Prostate gland (tissue), 2 donors: ENCODE measurements around the gene ACACA. TPM values are rescaled to one million over a fixed set of nuclear protein-coding genes. Genes with fewer than 3 reads are reported as not detected.

Experiments
- DNase-seq: peaks from one replicate; pipeline ENCODE4 v3.0.0-alpha.2; 2019; ENCODE audit warnings: low spot score
- H3K27ac ChIP-seq, 2 donors: fragments of 200-600 bp; sonication (generic); 2 replicates each; pipeline ENCODE4 v1.5.1; 2017 to 2019
- H3K27me3 ChIP-seq: fragments of 200-600 bp; sonication (generic); replicated peaks from 2 replicates; pipeline ENCODE4 v1.5.1; 2019; ENCODE audit not compliant: insufficient read depth
- H3K36me3 ChIP-seq, 2 donors: fragments of 200-600 bp; sonication (generic); 1 replicate in 1 of 2; 2 replicates in 1 of 2; pipeline versions ENCODE4 v1.5.1 to v1.8.1; 2017 to 2019
- H3K4me1 ChIP-seq: fragments of 200-600 bp; sonication (generic); replicated peaks from 2 replicates; pipeline ENCODE4 v1.5.1; 2019
- H3K4me3 ChIP-seq, 2 donors: fragments of 200-600 bp; sonication (generic); 2 replicates each; pipeline ENCODE4 v1.5.1; 2017 to 2019
- H3K9me3 ChIP-seq: fragments of 200-600 bp; sonication (generic); 2 replicates; pipeline ENCODE4 v1.5.1; 2017
- CTCF ChIP-seq, 4 experiments: fragments of 200-600 bp in 2 of 4; fragments of 450-650 bp in 2 of 4; sonication (generic) in 2 of 4; IDR thresholded peaks; 1 replicate in 3 of 4; 2 replicates in 1 of 4; pipeline ENCODE4 v1.5.1; 2016 to 2019; ENCODE audit warnings: antibody characterized with exemption in 4 of 4, mild to moderate bottlenecking in 2 of 4, moderate library complexity in 2 of 4
- POLR2A ChIP-seq: fragments of 450-650 bp; IDR thresholded peaks from one replicate; pipeline ENCODE4 v1.6.1; 2016; ENCODE audit warnings: antibody characterized with exemption, mild to moderate bottlenecking
- POLR2AphosphoS5 ChIP-seq: sonication (generic); formaldehyde crosslinking; IDR thresholded peaks from one replicate; pipeline ENCODE4 v1.6.1; 2017; ENCODE audit warnings: antibody characterized with exemption
- WGBS: methylation state at CpG from one replicate; pipeline ENCODE4 v1.1.5; 2018; 5-methylcytosine and 5-hydroxymethylcytosine counted together
- intact Hi-C: fragments of 100-400 bp; cut with DNase I; formaldehyde crosslinking; loops from one replicate; pipeline ENCODE4 v1.14.2; 2022
- total RNA-seq, 2 donors: library from RNA; depleted of rRNA; stranded (reverse); fragments of >200 nt; gene quantifications; one replicate each; pipeline ENCODE4 v1.1.0, GENCODE V29; 2016

Gene ACACA
- total RNA-seq, 2 donors from 2014 or later, result 54.2 to 71.3 TPM

DNA sequence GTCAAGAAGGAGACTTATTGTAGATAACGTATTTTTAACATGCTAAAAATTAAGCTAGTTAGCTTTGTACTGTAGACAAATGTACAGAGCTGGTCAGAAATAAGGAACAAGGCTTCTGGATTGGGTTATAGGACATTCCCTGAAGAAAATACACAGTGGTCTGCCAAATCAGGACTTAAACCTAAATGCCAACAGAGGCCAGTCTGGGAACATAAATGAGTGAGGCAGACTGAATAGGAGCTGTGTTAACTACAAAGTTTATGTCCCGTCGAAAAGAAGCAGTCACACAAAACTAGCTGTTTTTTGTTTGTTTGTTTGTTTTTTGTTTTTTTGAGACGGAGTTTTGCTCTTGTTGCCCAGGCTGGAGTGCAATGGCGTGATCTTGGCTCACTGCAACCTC is 151.2 kb downstream of the ACACA start:
- H3K36me3 ChIP-seq, result peaks cover 0 to 2% of the 10 kb centered on the region in 2 donors
- H3K27me3 ChIP-seq, result no peaks in the 10 kb centered on the region
- H3K4me1 ChIP-seq, result no peaks in the 10 kb centered on the region
- H3K9me3 ChIP-seq, result no peaks in the 10 kb centered on the region
- intact Hi-C loops, result loop anchor here (10.0 kb wide), 1 partner anchor 119 kb away; the partner anchor contains the start of gene C17orf78
- no peak overlapping the region for H3K4me3 ChIP-seq
- no peak overlapping the region for H3K27ac ChIP-seq
- TF ChIP-seq POLR2AphosphoS5 (no peak), POLR2A (no peak)
- DNase-seq, result no peak
- 80% methylated on average over 5 of the region's 5 CpGs for WGBS

DNA sequence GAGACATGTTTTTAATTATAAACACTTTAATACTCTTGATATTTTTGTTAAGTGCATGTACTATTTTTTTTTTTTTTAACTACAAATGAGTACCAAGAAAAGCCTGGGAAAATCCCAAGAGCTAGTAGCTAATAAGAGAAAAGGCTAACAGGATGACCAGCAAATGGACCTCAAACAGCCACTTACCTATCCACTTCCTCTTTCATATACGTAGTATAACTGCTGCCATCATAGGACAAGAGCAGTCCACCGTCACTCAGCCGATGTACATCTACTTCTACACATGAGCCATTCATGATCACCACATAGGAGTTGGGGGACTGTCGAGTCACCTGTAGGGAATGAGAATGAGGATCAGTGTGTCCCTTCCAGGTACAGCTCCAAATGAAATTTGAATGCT is 158.8 kb downstream of the ACACA start:
- H3K9me3 ChIP-seq, result no peaks in the 10 kb centered on the region
- H3K27ac ChIP-seq, result no peak overlapping the region
- no peaks in the 10 kb centered on the region for H3K27me3 ChIP-seq
- DNase-seq, result no peak
- WGBS, result 93% methylated on average over 4 of the region's 4 CpGs
- peaks cover 6 to 13% of the 10 kb centered on the region in 2 donors for H3K36me3 ChIP-seq
- H3K4me3 ChIP-seq, result no peak overlapping the region
- intact Hi-C loops, result no loop called here
- TF ChIP-seq POLR2AphosphoS5, result no peak
- no peak for TF ChIP-seq POLR2A
- TF ChIP-seq CTCF (IDR thresholded peaks at IDR 0.05), result no peak
- no peaks in the 10 kb centered on the region for H3K4me1 ChIP-seq

- H3K4me1 ChIP-seq, result no peaks in the 10 kb centered on the region
- no peaks in the 10 kb centered on the region for H3K9me3 ChIP-seq
- intact Hi-C loops, result no loop called here
- WGBS, result 95% methylated on average over 2 of the region's 2 CpGs
- peaks cover 7 to 13% of the 10 kb centered on the region in 2 donors for H3K36me3 ChIP-seq
- H3K27ac ChIP-seq, result no peak overlapping the region
- no peak for DNase-seq
- TF ChIP-seq POLR2AphosphoS5, result no peak
- no peak for TF ChIP-seq CTCF (IDR thresholded peaks at IDR 0.05)
- no peak for TF ChIP-seq POLR2A
- H3K27me3 ChIP-seq, result no peaks in the 10 kb centered on the region
- no peak overlapping the region for H3K4me3 ChIP-seq
Observed at GRCh38 chr17:37246085-37246484, 160.6 kb downstream of the ACACA start.

GRCh38 chr17:37240381-37240780 is 166.3 kb downstream of the ACACA start:
- intact Hi-C loops, result no loop called here
- no peak overlapping the region for H3K27ac ChIP-seq
- no peaks in the 10 kb centered on the region for H3K27me3 ChIP-seq
- no peak for DNase-seq
- no peaks in the 10 kb centered on the region for H3K9me3 ChIP-seq
- peaks cover 7 to 13% of the 10 kb centered on the region in 2 donors for H3K36me3 ChIP-seq
- 85% methylated on average over 5 of the region's 5 CpGs for WGBS
- no peaks in the 10 kb centered on the region for H3K4me1 ChIP-seq
- TF ChIP-seq POLR2AphosphoS5, result no peak
- no peak for TF ChIP-seq CTCF (IDR thresholded peaks at IDR 0.05)
- no peak for TF ChIP-seq POLR2A
- no peak overlapping the region for H3K4me3 ChIP-seq

DNA sequence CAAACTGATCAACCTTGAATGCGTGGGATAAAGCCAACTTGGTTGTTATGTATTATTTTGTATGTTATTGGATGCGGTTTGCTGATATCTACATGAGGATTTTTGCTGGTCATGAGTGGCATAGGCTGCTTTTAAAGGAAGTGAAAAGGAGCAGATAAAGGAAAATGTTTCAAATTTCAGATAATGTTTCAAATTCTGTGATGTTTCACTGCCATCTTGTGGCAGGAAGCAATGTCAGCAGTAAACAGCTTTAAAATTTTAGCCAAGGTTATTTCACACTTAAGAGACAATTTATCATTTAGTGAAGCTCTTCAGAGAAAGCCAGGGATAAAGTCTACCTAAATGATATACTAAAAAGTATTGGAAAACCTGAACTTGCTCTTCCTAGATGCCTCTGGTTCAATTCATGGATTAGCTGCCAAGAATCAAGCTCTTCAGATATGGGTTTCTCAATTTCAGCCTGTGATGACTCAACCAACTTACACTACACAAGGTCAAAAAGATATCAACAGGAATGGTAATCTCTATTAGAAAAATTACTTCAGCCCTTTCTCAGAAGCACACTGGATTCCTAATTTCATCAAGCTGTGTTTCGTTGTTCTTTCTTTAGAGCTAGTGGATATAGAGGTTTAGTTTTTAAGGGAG is 166.8 kb downstream of the ACACA start:
- Histone ChIP-seq H3K9me3 (no peaks in the 10 kb centered on the region), H3K4me3 (no peak overlapping the region), H3K4me1 (no peaks in the 10 kb centered on the region), H3K27ac (no peak overlapping the region), H3K27me3 (no peaks in the 10 kb centered on the region), H3K36me3 (peaks cover 7 to 12% of the 10 kb centered on the region in 2 donors)
- no peak for TF ChIP-seq POLR2AphosphoS5
- peak in 3 of 4 experiments; percentile 51 to 70 (median 60) for TF ChIP-seq CTCF (IDR thresholded peaks at IDR 0.05)
- TF ChIP-seq POLR2A, result no peak
- 88% methylated on average over 3 of the region's 3 CpGs for WGBS
- intact Hi-C loops, result no loop called here
- no peak for DNase-seq
